GM10266 (cell line): ENCODE data around the gene PTPN2.

ENCODE experiments used
- DNase-seq: peaks from one replicate; pipeline ENCODE4 v3.0.0; 2012; ENCODE audit errors: extremely low spot score
- CTCF ChIP-seq: IDR thresholded peaks from 2 replicates; pipeline ENCODE4 v1.5.1; 2012; ENCODE audit warnings: mild to moderate bottlenecking, low read depth; ENCODE audit not compliant: control insufficient read depth, insufficient read depth; ENCODE audit errors: missing control alignments

Gene PTPN2

GRCh38 chr18:12811191-12811950, 72.7 kb downstream of the PTPN2 start:
- TF ChIP-seq CTCF = no peak
- DNase-seq = no peak

- TF ChIP-seq CTCF = no peak
- DNase-seq = no peak
Observed at GRCh38 chr18:12803069-12803936, 80.7 kb downstream of the PTPN2 start.

GRCh38 chr18:12802538-12802937, 81.5 kb downstream of the PTPN2 start:
- TF ChIP-seq CTCF = no peak

GRCh38 chr18:12796448-12796847, 87.6 kb downstream of the PTPN2 start:
- TF ChIP-seq CTCF = no peak
- no peak for DNase-seq

More at GRCh38 chr18:12802538-12802937, 81.5 kb downstream of the PTPN2 start:
- DNase-seq = no peak

GRCh38 chr18:12791610-12792009, 92.4 kb downstream of the PTPN2 start:
- no peak for TF ChIP-seq CTCF
- DNase-seq = no peak

GRCh38 chr18:12786669-12787068, 97.4 kb downstream of the PTPN2 start:
- no peak for DNase-seq
- no peak for TF ChIP-seq CTCF

GRCh38 chr18:12783524-12783923, 100.5 kb downstream of the PTPN2 start:
- DNase-seq = no peak
- no peak for TF ChIP-seq CTCF
